Uterus (tissue), 2 donors: ENCODE measurements around the gene ATP5MC2.

Experiments
- CTCF ChIP-seq, 4 experiments: fragments of 200-600 bp in 2 of 4; fragments of 450-650 bp in 2 of 4; sonication (generic) in 2 of 4; IDR thresholded peaks; one replicate each; pipeline ENCODE4 v1.5.1; 2016 to 2019; ENCODE audit warnings: antibody characterized with exemption in 4 of 4, mild to moderate bottlenecking in 2 of 4, moderate library complexity in 1 of 4
- POLR2A ChIP-seq, 2 donors: fragments of 450-650 bp; IDR thresholded peaks; one replicate each; pipeline ENCODE4 v1.6.1; 2016; ENCODE audit warnings: antibody characterized with exemption in 2 of 2, mild to moderate bottlenecking in 1 of 2, moderate library complexity in 1 of 2

GRCh38 chr12:53651737-53652136, 24.1 kb downstream of the ATP5MC2 start:
- TF ChIP-seq CTCF (IDR thresholded peaks at IDR 0.05) (no peak), POLR2A (IDR thresholded peaks at IDR 0.05) (no peak)
